NCI-H1048 (cell line): ENCODE results near the gene CAP1.
"Not testable (repeated sequence)": the region's sequence is repeated elsewhere in the genome, so short reads cannot be mapped to it uniquely, and the experiment has no call there.

Experiments
- DNase-seq: peaks from one replicate; lab custom pipeline; 2025; lab: John Stamatoyannopoulos, UW

CAP1 gene

GRCh38 chr1:40030528-40031135 lies 9.9 kb upstream of the CAP1 start:
- no peak for DNase-seq

GRCh38 chr1:40032240-40032891 lies 8.2 kb upstream of the CAP1 start:
- DNase-seq, result peak; percentile 10

- no peak for DNase-seq
Observed at GRCh38 chr1:40034869-40035268, 5.7 kb upstream of the CAP1 start.

- DNase-seq, result no peak
Observed at GRCh38 chr1:40036574-40036973, 4.0 kb upstream of the CAP1 start.

GRCh38 chr1:40037254-40037653 lies 3.3 kb upstream of the CAP1 start:
- not testable (repeated sequence) for DNase-seq

- no peak for DNase-seq
Observed at GRCh38 chr1:40038697-40039096, 1.8 kb upstream of the CAP1 start.

- no peak for DNase-seq
Observed at GRCh38 chr1:40039245-40039756, 1.2 kb upstream of the CAP1 start.

GRCh38 chr1:40039757-40040510 lies 595 bp upstream of the CAP1 start:
- peak; percentile 55 for DNase-seq

- no peak for DNase-seq
Observed at GRCh38 chr1:40041466-40041838, 923 bp downstream of the CAP1 start.

- DNase-seq, result no peak
Observed at GRCh38 chr1:40042341-40042740, 1.8 kb downstream of the CAP1 start.

GRCh38 chr1:40044110-40044509 lies 3.6 kb downstream of the CAP1 start:
- DNase-seq, result no peak

GRCh38 chr1:40045182-40045581 lies 4.7 kb downstream of the CAP1 start:
- DNase-seq, result no peak

- DNase-seq, result no peak
Observed at GRCh38 chr1:40045766-40046165, 5.2 kb downstream of the CAP1 start.

GRCh38 chr1:40047276-40047675 lies 6.7 kb downstream of the CAP1 start:
- no peak for DNase-seq

GRCh38 chr1:40047769-40048168 lies 7.2 kb downstream of the CAP1 start:
- DNase-seq, result no peak

GRCh38 chr1:40049725-40050124 lies 9.2 kb downstream of the CAP1 start:
- no peak for DNase-seq

GRCh38 chr1:40050863-40051262 lies 10.3 kb downstream of the CAP1 start:
- DNase-seq, result no peak

- DNase-seq, result no peak
Observed at GRCh38 chr1:40053138-40053887, 12.8 kb downstream of the CAP1 start.

GRCh38 chr1:40056519-40057309 lies 16.2 kb downstream of the CAP1 start:
- DNase-seq, result no peak

- DNase-seq, result no peak
Observed at GRCh38 chr1:40057310-40058030, 16.9 kb downstream of the CAP1 start.

GRCh38 chr1:40058097-40058452 lies 17.5 kb downstream of the CAP1 start:
- no peak for DNase-seq
